T-helper 1 cell treated with Interleukin-12 subunit alpha and Interleukin-12 subunit beta and Interleukin-4 antibody, amounts not matched to agents 30 μg/mL and 1 μg/mL, for 36 hours (primary cell): ENCODE results near the gene RASGRF1.

Source experiments
- H3K27ac Mint-ChIP-seq: one replicate; pipeline ENCODE4 v1.8.0; 2021; ENCODE audit warnings: mild to moderate bottlenecking, mixed read lengths
- H3K27me3 Mint-ChIP-seq: one replicate; pipeline ENCODE4 v1.8.0; 2021; ENCODE audit warnings: low read depth, mixed read lengths
- H3K36me3 Mint-ChIP-seq: one replicate; pipeline ENCODE4 v1.8.0; 2021; ENCODE audit warnings: low read depth, mixed read lengths
- H3K4me1 Mint-ChIP-seq: one replicate; pipeline ENCODE4 v1.8.0; 2021; ENCODE audit warnings: low read depth, mixed read lengths
- H3K4me3 Mint-ChIP-seq: one replicate; pipeline ENCODE4 v1.8.0; 2021; ENCODE audit warnings: mild to moderate bottlenecking, moderate library complexity, mixed read lengths
- H3K9me3 Mint-ChIP-seq: one replicate; pipeline ENCODE4 v1.8.0; 2021; ENCODE audit warnings: mixed read lengths

The RASGRF1 gene

GRCh38 chr15:78977591-78978347, 112.8 kb downstream of the RASGRF1 start:
- no peaks in the 10 kb centered on the region for H3K9me3 Mint-ChIP-seq
- peak overlapping the region; percentile 45 for H3K4me3 Mint-ChIP-seq
- no peaks in the 10 kb centered on the region for H3K27me3 Mint-ChIP-seq
- H3K27ac Mint-ChIP-seq: peak overlapping the region; percentile 87
- peaks cover 19% of the 10 kb centered on the region for H3K4me1 Mint-ChIP-seq
- peaks cover 2% of the 10 kb centered on the region for H3K36me3 Mint-ChIP-seq

- Mint-ChIP-seq H3K4me3 (peak overlapping the region; percentile 45), H3K9me3 (no peaks in the 10 kb centered on the region), H3K27me3 (no peaks in the 10 kb centered on the region), H3K27ac (peak overlapping the region; percentile 87), H3K36me3 (peaks cover 2% of the 10 kb centered on the region), H3K4me1 (peaks cover 19% of the 10 kb centered on the region)
Observed at GRCh38 chr15:78977091-78977571, 113.4 kb downstream of the RASGRF1 start.

GRCh38 chr15:78976691-78977090, 113.9 kb downstream of the RASGRF1 start:
- no peaks in the 10 kb centered on the region for H3K27me3 Mint-ChIP-seq
- H3K27ac Mint-ChIP-seq: peak overlapping the region; percentile 87

GRCh38 chr15:78974272-78974918, 116.2 kb downstream of the RASGRF1 start:
- H3K4me1 Mint-ChIP-seq: peaks cover 19% of the 10 kb centered on the region
- no peaks in the 10 kb centered on the region for H3K9me3 Mint-ChIP-seq
- peaks cover 7% of the 10 kb centered on the region for H3K27me3 Mint-ChIP-seq
- peaks cover 2% of the 10 kb centered on the region for H3K36me3 Mint-ChIP-seq
- H3K4me3 Mint-ChIP-seq: no peak overlapping the region
- no peak overlapping the region for H3K27ac Mint-ChIP-seq

More at GRCh38 chr15:78976691-78977090, 113.9 kb downstream of the RASGRF1 start:
- Mint-ChIP-seq H3K4me1 (peaks cover 19% of the 10 kb centered on the region), H3K9me3 (no peaks in the 10 kb centered on the region), H3K36me3 (peaks cover 2% of the 10 kb centered on the region), H3K4me3 (no peak overlapping the region)

- Mint-ChIP-seq H3K27me3 (peaks cover 11% of the 10 kb centered on the region), H3K9me3 (no peaks in the 10 kb centered on the region)
Observed at GRCh38 chr15:78969687-78970349, 120.8 kb downstream of the RASGRF1 start.

GRCh38 chr15:78968539-78969271, 121.9 kb downstream of the RASGRF1 start:
- peaks cover 11% of the 10 kb centered on the region for H3K27me3 Mint-ChIP-seq
- H3K4me1 Mint-ChIP-seq: no peaks in the 10 kb centered on the region
- no peaks in the 10 kb centered on the region for H3K9me3 Mint-ChIP-seq
- no peaks in the 10 kb centered on the region for H3K36me3 Mint-ChIP-seq
- H3K27ac Mint-ChIP-seq: no peak overlapping the region
- no peak overlapping the region for H3K4me3 Mint-ChIP-seq

More at GRCh38 chr15:78969687-78970349, 120.8 kb downstream of the RASGRF1 start:
- Mint-ChIP-seq H3K4me1 (no peaks in the 10 kb centered on the region), H3K27ac (no peak overlapping the region), H3K4me3 (no peak overlapping the region), H3K36me3 (no peaks in the 10 kb centered on the region)

GRCh38 chr15:78968114-78968513, 122.5 kb downstream of the RASGRF1 start:
- no peaks in the 10 kb centered on the region for H3K4me1 Mint-ChIP-seq
- H3K4me3 Mint-ChIP-seq: no peak overlapping the region
- no peak overlapping the region for H3K27ac Mint-ChIP-seq
- H3K9me3 Mint-ChIP-seq: no peaks in the 10 kb centered on the region
- H3K27me3 Mint-ChIP-seq: peaks cover 11% of the 10 kb centered on the region
- no peaks in the 10 kb centered on the region for H3K36me3 Mint-ChIP-seq

GRCh38 chr15:78960308-78960707, 130.3 kb downstream of the RASGRF1 start:
- Mint-ChIP-seq H3K4me3 (no peak overlapping the region), H3K27ac (no peak overlapping the region), H3K36me3 (no peaks in the 10 kb centered on the region), H3K4me1 (no peaks in the 10 kb centered on the region), H3K27me3 (peaks cover 3% of the 10 kb centered on the region), H3K9me3 (no peaks in the 10 kb centered on the region)

GRCh38 chr15:78959360-78959759, 131.2 kb downstream of the RASGRF1 start:
- H3K9me3 Mint-ChIP-seq: no peaks in the 10 kb centered on the region
- H3K4me1 Mint-ChIP-seq: no peaks in the 10 kb centered on the region
- H3K27ac Mint-ChIP-seq: no peak overlapping the region
- H3K36me3 Mint-ChIP-seq: no peaks in the 10 kb centered on the region
- no peak overlapping the region for H3K4me3 Mint-ChIP-seq
- peaks cover 8% of the 10 kb centered on the region for H3K27me3 Mint-ChIP-seq

GRCh38 chr15:78957416-78958093, 133.0 kb downstream of the RASGRF1 start:
- Mint-ChIP-seq H3K4me3 (no peak overlapping the region), H3K9me3 (no peaks in the 10 kb centered on the region), H3K36me3 (no peaks in the 10 kb centered on the region), H3K27ac (no peak overlapping the region), H3K4me1 (no peaks in the 10 kb centered on the region), H3K27me3 (peaks cover 18% of the 10 kb centered on the region)

GRCh38 chr15:78956937-78957336, 133.6 kb downstream of the RASGRF1 start:
- no peak overlapping the region for H3K4me3 Mint-ChIP-seq
- H3K36me3 Mint-ChIP-seq: no peaks in the 10 kb centered on the region
- peaks cover 19% of the 10 kb centered on the region for H3K27me3 Mint-ChIP-seq
- H3K27ac Mint-ChIP-seq: no peak overlapping the region
- H3K4me1 Mint-ChIP-seq: no peaks in the 10 kb centered on the region
- H3K9me3 Mint-ChIP-seq: no peaks in the 10 kb centered on the region

GRCh38 chr15:78955355-78955754, 135.2 kb downstream of the RASGRF1 start:
- Mint-ChIP-seq H3K4me1 (peaks cover 7% of the 10 kb centered on the region), H3K9me3 (no peaks in the 10 kb centered on the region), H3K27ac (no peak overlapping the region), H3K27me3 (peaks cover 16% of the 10 kb centered on the region), H3K4me3 (no peak overlapping the region), H3K36me3 (no peaks in the 10 kb centered on the region)

GRCh38 chr15:78951841-78952238, 138.7 kb downstream of the RASGRF1 start:
- Mint-ChIP-seq H3K9me3 (no peaks in the 10 kb centered on the region), H3K27me3 (peaks cover 22% of the 10 kb centered on the region), H3K36me3 (no peaks in the 10 kb centered on the region), H3K4me1 (peaks cover 7% of the 10 kb centered on the region), H3K27ac (peak overlapping the region; percentile 53), H3K4me3 (no peak overlapping the region)
